ENCODE results near the gene TCP11L2. TPM values are rescaled to one million over a fixed set of nuclear protein-coding genes. Genes with fewer than 3 reads are reported as not detected.

Gene TCP11L2
- total and polyA plus RNA-seq, 3 experiments from 2014 or later: 11.8 to 19.3 (median 13.0) TPM

DNA sequence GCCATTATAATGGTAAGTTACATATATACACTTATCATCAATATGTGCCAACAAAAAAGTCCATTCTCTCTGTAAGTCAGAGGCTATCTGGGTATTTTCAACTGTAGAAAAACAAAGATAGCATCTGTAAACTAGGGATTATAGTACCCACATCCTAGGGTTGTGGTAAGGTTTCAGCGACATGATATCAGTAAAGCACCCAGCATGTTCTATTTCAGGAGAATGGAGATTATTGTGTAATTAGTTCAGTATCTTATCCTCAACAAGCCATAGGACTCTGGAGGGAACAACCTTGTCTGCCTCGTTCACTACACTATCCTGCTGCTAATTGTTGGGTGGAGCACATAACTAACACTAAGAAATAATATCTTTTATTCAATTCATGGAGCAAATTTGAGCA, 35.0 kb upstream of the TCP11L2 start:
- Histone ChIP-seq H3K36me3 (ENCODE audit: insufficient read depth, low read length) (no peaks in the 10 kb centered on the region), H3K9me3 (ENCODE audit: low read length) (no peaks in the 10 kb centered on the region), H3K27ac (ENCODE audit: low read depth, low read length) (no peak overlapping the region), H3K27me3 (ENCODE audit: insufficient read depth, low read length, poor library complexity, severe bottlenecking) (no peaks in the 10 kb centered on the region), H3K4me1 (ENCODE audit: insufficient read depth, low read length) (no peaks in the 10 kb centered on the region), H3K4me3 (ENCODE audit: low read length) (no peak overlapping the region)
- DNase-seq: no peak
- peaks cover 0 to 3% of the 10 kb centered on the region in 2 donors for H3K27me3 Mint-ChIP-seq
- peaks cover 0 to 10% (median 8%) of the 10 kb centered on the region in 3 donors for H3K4me1 Mint-ChIP-seq
- CTCF ChIA-PET: interaction anchor here (0.7 to 1.8 kb wide), 3 partner anchors 34 to 47 kb away, joined by 3 to 5 read pairs (median 3); partner anchors contain the start of gene TCP11L2
- H3K4me3 Mint-ChIP-seq: no peak overlapping the region
- H3K36me3 Mint-ChIP-seq: no peaks in the 10 kb centered on the region
- POLR2A ChIA-PET: no interaction called here
- H3K9me3 Mint-ChIP-seq: no peaks in the 10 kb centered on the region
- no peak overlapping the region for H3K27ac Mint-ChIP-seq

GRCh38 chr12:106269150-106269771, 33.3 kb upstream of the TCP11L2 start:
- ChIA-PET POLR2A (no interaction called here), CTCF (interaction anchor here (1.1 to 1.8 kb wide), 3 partner anchors 9 to 45 kb away, joined by 3 to 5 read pairs (median 3); partner anchors contain the start of gene TCP11L2)
- no peak overlapping the region for H3K4me3 Mint-ChIP-seq
- Histone ChIP-seq H3K27me3 (ENCODE audit: insufficient read depth, low read length, poor library complexity, severe bottlenecking) (no peaks in the 10 kb centered on the region), H3K9me3 (ENCODE audit: low read length) (no peaks in the 10 kb centered on the region), H3K27ac (ENCODE audit: low read depth, low read length) (no peak overlapping the region), H3K36me3 (ENCODE audit: insufficient read depth, low read length) (no peaks in the 10 kb centered on the region), H3K4me3 (ENCODE audit: low read length) (no peak overlapping the region), H3K4me1 (ENCODE audit: insufficient read depth, low read length) (no peaks in the 10 kb centered on the region)
- no peaks in the 10 kb centered on the region for H3K36me3 Mint-ChIP-seq
- peaks cover 0 to 3% of the 10 kb centered on the region in 2 donors for H3K27me3 Mint-ChIP-seq
- DNase-seq: no peak
- H3K27ac Mint-ChIP-seq: no peak overlapping the region
- H3K4me1 Mint-ChIP-seq: peaks cover 0 to 10% (median 8%) of the 10 kb centered on the region in 3 donors
- no peaks in the 10 kb centered on the region for H3K9me3 Mint-ChIP-seq

GRCh38 chr12:106271575-106272505, 30.7 kb upstream of the TCP11L2 start:
- Mint-ChIP-seq H3K9me3 (no peaks in the 10 kb centered on the region), H3K27ac (no peak overlapping the region), H3K27me3 (peaks cover 0 to 3% of the 10 kb centered on the region in 2 donors), H3K4me3 (no peak overlapping the region), H3K36me3 (no peaks in the 10 kb centered on the region), H3K4me1 (peaks cover 0 to 10% (median 8%) of the 10 kb centered on the region in 3 donors)
- H3K9me3 ChIP-seq (ENCODE audit: low read length): no peaks in the 10 kb centered on the region
- no peaks in the 10 kb centered on the region for H3K36me3 ChIP-seq (ENCODE audit: insufficient read depth, low read length)
- DNase-seq: no peak
- H3K27me3 ChIP-seq (ENCODE audit: insufficient read depth, low read length, poor library complexity, severe bottlenecking): no peaks in the 10 kb centered on the region
- POLR2A ChIA-PET: no interaction called here
- no peak overlapping the region for H3K27ac ChIP-seq (ENCODE audit: low read depth, low read length)
- no peak overlapping the region for H3K4me3 ChIP-seq (ENCODE audit: low read length)
- no peaks in the 10 kb centered on the region for H3K4me1 ChIP-seq (ENCODE audit: insufficient read depth, low read length)
- CTCF ChIA-PET: interaction anchor here (1.1 to 1.3 kb wide), 2 partner anchors 29 to 45 kb away, joined by 3 to 4 read pairs; no protein-coding TSS in a partner anchor

GRCh38 chr12:106273491-106273890, 29.0 kb upstream of the TCP11L2 start:
- H3K36me3 ChIP-seq (ENCODE audit: insufficient read depth, low read length): no peaks in the 10 kb centered on the region
- ChIA-PET CTCF (interaction anchor here (0.9 to 1.3 kb wide), 2 partner anchors 27 to 46 kb away, joined by 3 read pairs; no protein-coding TSS in a partner anchor), POLR2A (no interaction called here)
- no peaks in the 10 kb centered on the region for H3K27me3 ChIP-seq (ENCODE audit: insufficient read depth, low read length, poor library complexity, severe bottlenecking)
- H3K4me1 ChIP-seq (ENCODE audit: insufficient read depth, low read length): no peaks in the 10 kb centered on the region
- H3K27ac ChIP-seq (ENCODE audit: low read depth, low read length): no peak overlapping the region
- no peaks in the 10 kb centered on the region for H3K27me3 Mint-ChIP-seq
- no peaks in the 10 kb centered on the region for H3K9me3 Mint-ChIP-seq
- DNase-seq: no peak
- H3K36me3 Mint-ChIP-seq: no peaks in the 10 kb centered on the region
- no peak overlapping the region for H3K4me3 ChIP-seq (ENCODE audit: low read length)
- H3K4me3 Mint-ChIP-seq: no peak overlapping the region
- H3K27ac Mint-ChIP-seq: no peak overlapping the region
- no peaks in the 10 kb centered on the region for H3K4me1 Mint-ChIP-seq
- no peaks in the 10 kb centered on the region for H3K9me3 ChIP-seq (ENCODE audit: low read length)

GRCh38 chr12:106274012-106274411, 28.5 kb upstream of the TCP11L2 start:
- no peak overlapping the region for H3K27ac ChIP-seq (ENCODE audit: low read depth, low read length)
- no peak for DNase-seq
- ChIA-PET CTCF (interaction anchor here (2.1 kb wide), 1 partner anchor 47 kb away, joined by 7 read pairs; no protein-coding TSS in a partner anchor), POLR2A (no interaction called here)
- H3K27me3 Mint-ChIP-seq: no peaks in the 10 kb centered on the region
- no peaks in the 10 kb centered on the region for H3K4me1 Mint-ChIP-seq
- H3K27ac Mint-ChIP-seq: no peak overlapping the region
- no peaks in the 10 kb centered on the region for H3K9me3 Mint-ChIP-seq
- no peaks in the 10 kb centered on the region for H3K36me3 Mint-ChIP-seq
- H3K4me3 Mint-ChIP-seq: no peak overlapping the region
- H3K9me3 ChIP-seq (ENCODE audit: low read length): no peaks in the 10 kb centered on the region
- no peaks in the 10 kb centered on the region for H3K4me1 ChIP-seq (ENCODE audit: insufficient read depth, low read length)
- no peaks in the 10 kb centered on the region for H3K36me3 ChIP-seq (ENCODE audit: insufficient read depth, low read length)
- H3K27me3 ChIP-seq (ENCODE audit: insufficient read depth, low read length, poor library complexity, severe bottlenecking): no peaks in the 10 kb centered on the region
- no peak overlapping the region for H3K4me3 ChIP-seq (ENCODE audit: low read length)

- H3K4me1 ChIP-seq (ENCODE audit: insufficient read depth, low read length): no peaks in the 10 kb centered on the region
- H3K27me3 ChIP-seq (ENCODE audit: insufficient read depth, low read length, poor library complexity, severe bottlenecking): no peaks in the 10 kb centered on the region
- peaks cover 0 to under 1% (median 0%) of the 10 kb centered on the region in 3 donors for H3K36me3 Mint-ChIP-seq
- H3K36me3 ChIP-seq (ENCODE audit: insufficient read depth, low read length): no peaks in the 10 kb centered on the region
- H3K4me3 Mint-ChIP-seq: no peak overlapping the region
- H3K4me3 ChIP-seq (ENCODE audit: low read length): no peak overlapping the region
- no peaks in the 10 kb centered on the region for H3K4me1 Mint-ChIP-seq
- H3K27ac Mint-ChIP-seq: no peak overlapping the region
- POLR2A ChIA-PET: no interaction called here
- no peak overlapping the region for H3K27ac ChIP-seq (ENCODE audit: low read depth, low read length)
- DNase-seq: no peak
- H3K9me3 ChIP-seq (ENCODE audit: low read length): no peaks in the 10 kb centered on the region
- no peaks in the 10 kb centered on the region for H3K27me3 Mint-ChIP-seq
- CTCF ChIA-PET: interaction anchor here (2.1 kb wide), 1 partner anchor 48 kb away, joined by 7 read pairs; no protein-coding TSS in a partner anchor
- H3K9me3 Mint-ChIP-seq: no peaks in the 10 kb centered on the region
Measured at GRCh38 chr12:106274575-106275121, 27.9 kb upstream of the TCP11L2 start.

DNA sequence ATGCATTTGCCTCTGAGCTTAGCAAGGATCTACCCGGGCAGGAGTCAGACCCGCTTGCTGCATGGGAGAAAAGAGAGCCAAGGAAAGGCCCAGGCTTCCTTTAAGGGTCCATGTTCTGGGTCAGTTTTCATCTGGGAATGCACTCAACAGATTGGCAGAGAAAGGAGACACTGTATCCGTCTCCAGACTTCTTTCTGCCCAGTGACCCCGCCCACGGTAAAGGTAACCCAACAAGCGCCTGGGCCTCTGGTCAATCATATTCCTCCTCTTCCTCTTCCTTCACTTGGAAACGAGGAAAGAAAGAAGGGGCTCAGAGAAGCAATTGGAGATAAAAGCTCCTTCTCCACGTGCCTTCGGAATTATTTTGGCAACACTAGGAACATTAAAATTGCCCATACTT, 27.1 kb upstream of the TCP11L2 start:
- H3K4me3 ChIP-seq (ENCODE audit: low read length): no peak overlapping the region
- H3K9me3 ChIP-seq (ENCODE audit: low read length): no peaks in the 10 kb centered on the region
- H3K4me1 ChIP-seq (ENCODE audit: insufficient read depth, low read length): no peaks in the 10 kb centered on the region
- no peaks in the 10 kb centered on the region for H3K27me3 ChIP-seq (ENCODE audit: insufficient read depth, low read length, poor library complexity, severe bottlenecking)
- ChIA-PET POLR2A (no interaction called here), CTCF (interaction anchor here (2.1 kb wide), 1 partner anchor 49 kb away, joined by 7 read pairs; no protein-coding TSS in a partner anchor)
- H3K9me3 Mint-ChIP-seq: no peaks in the 10 kb centered on the region
- no peaks in the 10 kb centered on the region for H3K36me3 ChIP-seq (ENCODE audit: insufficient read depth, low read length)
- H3K36me3 Mint-ChIP-seq: peaks cover 0 to 4% (median 0%) of the 10 kb centered on the region in 3 donors
- H3K27ac Mint-ChIP-seq: peak overlapping the region in 1 of 8 donors; percentile 87
- no peak overlapping the region for H3K4me3 Mint-ChIP-seq
- H3K27ac ChIP-seq (ENCODE audit: low read depth, low read length): no peak overlapping the region
- H3K4me1 Mint-ChIP-seq: no peaks in the 10 kb centered on the region
- DNase-seq: no peak
- H3K27me3 Mint-ChIP-seq: no peaks in the 10 kb centered on the region
